GM19467 (cell line): Measurements from ENCODE around the gene THAP7.

Experiments used
- ATAC-seq: cut with Tn5 transposase; IDR thresholded peaks from one replicate; pipeline ENCODE4 v1.9.1; 2021; ENCODE audit warnings: mild to moderate bottlenecking, moderate library complexity; ENCODE audit not compliant: unreplicated experiment

THAP7 gene

DNA sequence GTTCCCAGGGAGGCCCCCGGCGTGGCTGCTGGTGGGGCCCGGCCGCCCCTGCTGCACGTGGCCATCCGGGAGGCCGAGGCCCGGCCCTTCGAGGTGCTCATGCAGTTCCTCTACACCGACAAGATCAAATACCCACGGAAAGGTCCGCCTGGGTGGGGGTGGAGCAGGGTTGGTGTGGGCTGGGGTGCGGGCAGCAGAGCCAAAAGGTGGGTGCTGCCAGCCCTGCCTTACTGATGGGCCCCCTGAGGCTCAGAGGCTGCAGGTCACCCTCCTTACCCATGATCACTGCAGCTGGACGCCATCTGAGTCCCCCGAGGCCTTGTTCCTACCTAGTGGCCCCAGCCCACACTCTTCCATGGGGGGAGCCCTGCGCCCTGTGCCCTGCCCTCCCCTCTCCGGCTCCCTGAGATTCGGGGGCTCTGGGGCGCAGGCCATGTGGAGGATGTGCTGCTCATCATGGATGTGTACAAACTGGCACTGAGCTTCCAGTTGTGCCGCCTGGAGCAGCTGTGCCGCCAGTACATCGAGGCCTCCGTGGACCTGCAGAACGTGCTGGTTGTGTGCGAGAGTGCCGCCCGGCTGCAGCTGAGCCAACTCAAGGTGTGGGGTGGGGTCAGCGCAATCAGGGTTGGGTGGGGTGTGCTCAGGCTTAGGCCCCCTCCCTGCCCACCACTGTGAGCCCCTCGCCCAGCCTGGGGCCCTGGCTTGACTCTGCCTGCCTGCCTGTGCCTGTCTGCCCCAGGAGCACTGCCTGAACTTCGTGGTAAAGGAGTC, 7.6 kb downstream of the THAP7 start:
- no peak for ATAC-seq

DNA sequence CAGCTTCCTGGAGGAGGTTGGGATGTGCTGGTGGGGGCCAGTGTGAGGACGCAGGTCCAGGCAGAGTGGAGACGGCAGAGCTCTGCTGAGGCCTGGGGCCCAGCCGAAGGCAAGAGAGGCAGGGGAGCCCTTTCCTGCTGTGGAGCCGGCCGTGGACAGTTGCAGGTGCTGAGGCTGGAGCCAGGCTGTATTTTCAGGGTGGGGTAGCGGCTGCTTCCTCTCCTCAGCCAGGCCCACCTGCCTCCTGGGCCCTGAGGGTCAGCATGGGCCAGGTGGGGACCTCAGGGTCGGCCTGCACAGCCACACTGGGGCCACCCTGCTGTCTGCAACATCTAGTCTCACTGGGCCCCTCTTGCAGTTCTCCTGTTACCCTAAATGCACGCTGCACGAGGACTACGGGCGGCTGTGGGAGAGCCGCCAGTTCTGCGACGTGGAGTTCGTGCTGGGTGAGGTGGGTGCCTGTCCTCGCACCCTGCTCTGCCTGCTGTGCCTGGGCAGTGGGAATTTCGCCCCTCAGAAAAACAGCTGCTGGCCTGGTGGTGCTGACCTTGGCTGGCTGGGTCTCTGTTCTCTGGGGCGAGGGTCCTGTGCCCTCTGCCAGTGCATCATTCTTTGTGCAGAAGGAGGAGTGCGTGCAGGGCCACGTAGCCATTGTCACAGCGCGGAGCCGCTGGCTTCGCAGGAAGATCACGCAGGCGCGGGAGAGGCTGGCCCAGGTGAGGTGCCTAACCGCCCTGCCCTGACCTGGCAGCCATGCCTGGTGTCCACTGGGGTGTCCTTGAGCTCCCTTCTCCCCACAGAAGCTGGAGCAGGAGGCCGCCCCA, 8.4 kb downstream of the THAP7 start:
- no peak for ATAC-seq

DNA sequence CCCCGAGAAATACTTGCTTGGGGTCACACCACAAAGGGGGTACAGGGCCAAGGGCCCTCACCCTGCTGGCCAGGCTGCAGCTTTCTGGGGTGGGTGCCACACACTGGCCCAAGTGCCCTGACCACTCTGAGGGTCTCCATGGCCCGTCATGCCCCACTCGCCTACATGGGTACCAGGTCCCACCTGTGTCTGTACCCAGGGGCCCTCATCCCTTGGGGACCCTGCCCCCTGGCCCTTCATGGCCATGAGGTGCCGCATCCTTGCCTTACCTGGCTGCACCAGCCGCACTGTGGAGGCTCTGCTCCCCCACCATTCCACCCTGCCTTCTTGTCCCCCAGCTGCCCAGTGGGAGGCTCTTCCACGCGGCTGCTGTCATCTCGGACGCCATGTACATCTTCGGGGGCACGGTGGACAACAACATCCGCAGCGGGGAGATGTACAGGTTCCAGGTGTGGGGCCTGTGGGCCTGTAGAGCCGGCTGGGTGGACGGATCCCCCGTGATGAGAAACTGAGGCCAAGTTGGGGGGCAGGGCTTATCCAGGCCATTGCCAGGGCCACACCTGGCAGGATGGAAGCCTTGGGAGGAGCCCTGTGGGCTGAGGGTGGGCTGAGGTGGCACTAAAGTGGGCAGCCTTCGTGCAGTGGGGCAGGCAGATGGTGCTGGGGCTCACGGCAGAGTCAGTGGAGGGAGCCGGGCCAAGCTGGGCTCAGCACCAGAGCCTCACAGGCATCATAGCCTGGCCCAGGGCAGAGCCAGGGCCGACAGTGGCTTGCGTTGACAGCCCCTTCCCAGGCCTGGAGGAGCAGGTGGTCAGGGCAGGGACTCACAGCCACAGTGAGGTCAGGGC, 9.2 kb downstream of the THAP7 start:
- ATAC-seq = no peak

DNA sequence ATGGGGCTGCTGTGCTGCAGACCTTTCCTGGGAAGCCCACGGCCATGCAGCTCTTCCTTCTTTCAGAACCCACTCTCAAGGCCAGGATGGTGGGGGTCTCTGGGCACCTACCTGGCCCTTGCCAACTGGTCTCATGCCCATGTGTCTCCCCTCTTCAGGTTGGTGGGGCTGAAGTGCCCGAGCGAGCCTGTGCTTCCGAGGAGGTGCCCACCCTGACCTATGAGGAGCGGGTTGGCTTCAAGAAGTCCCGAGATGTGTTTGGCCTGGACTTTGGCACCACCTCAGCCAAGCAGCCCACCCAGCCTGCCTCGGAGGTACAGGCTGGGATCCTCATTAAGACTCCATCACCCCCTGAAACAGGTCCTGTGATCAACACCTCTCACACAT, 9.9 kb downstream of the THAP7 start:
- ATAC-seq = no peak

DNA sequence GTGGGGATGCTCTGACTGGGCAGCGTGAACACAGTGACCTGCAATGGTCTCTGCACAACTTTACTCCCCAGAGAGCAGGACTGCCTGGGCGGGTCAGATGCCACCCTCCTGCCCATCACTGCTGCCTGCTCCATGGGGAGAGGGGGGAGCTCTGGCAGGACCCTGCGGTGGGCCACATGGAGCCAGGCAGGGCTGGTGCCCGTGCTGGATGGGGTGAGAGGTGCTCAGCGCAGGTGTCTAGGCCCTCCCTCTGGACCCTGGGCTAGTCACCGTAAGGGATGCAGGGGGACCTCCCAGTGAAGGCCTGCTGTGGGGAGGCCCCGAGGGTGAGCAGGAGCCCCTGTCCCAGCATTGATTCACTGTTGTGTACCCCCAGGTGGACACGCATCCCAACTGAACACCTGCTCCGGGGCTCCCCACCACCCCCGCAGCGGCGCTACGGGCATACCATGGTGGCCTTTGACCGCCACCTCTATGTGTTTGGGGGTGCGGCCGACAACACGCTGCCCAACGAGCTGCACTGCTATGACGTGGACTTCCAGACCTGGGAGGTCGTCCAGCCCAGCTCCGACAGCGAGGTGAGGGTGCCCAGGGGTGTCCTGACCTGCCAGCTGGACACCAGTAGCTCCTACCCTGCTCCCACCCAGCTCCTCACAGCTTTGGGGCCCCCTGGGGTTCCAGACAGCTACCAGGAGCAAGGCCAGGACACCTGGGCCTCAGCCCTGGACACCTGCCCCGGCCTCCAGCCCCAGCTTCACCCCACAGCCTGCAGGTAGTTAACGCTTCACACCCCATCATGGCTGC, 10.5 kb downstream of the THAP7 start:
- no peak for ATAC-seq

DNA sequence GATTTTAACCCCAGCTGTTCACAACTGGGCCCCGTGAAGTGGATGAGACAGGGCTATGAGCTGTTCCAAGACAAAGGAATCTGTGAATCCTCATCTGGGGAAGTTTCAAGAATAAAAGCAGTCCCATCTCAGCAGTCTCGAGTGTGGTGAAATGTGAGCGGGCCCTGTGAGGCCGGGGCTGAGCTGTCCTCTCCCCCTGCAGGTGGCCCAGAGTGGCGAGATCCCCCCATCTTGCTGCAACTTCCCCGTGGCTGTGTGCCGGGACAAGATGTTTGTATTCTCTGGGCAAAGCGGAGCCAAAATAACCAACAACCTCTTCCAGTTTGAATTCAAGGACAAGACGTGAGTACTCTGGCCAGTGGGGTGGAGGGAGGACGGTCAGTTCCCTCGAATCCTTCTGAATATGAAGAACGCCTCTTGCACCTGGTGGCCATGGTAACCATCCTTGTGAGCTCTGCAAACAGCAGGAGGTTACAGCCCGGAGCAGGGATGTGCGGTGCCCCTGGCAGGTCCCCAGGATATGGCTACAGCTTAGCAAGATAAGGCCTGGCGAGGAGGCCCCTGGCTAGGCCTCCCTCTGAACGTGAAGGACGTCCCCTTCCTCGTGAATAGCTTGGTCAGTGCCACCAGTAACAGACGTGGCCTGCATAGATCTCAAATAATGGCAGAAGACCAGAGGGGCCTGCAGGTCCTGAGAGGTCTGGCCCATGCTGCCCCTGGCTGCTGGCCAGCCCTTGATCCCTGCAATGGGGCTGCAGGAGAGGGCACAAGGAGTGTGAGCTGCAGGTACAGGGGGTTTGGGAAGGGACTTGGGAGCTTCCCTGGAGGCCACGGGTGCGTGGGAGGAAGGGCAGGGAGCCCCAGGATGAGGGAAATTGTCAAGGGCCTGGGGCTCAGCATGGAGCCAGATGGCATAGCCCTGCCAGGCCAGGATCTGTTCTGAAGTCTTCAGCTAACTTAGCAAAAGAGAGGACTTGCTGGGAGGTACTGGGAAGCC, 11.4 kb downstream of the THAP7 start:
- ATAC-seq = no peak

DNA sequence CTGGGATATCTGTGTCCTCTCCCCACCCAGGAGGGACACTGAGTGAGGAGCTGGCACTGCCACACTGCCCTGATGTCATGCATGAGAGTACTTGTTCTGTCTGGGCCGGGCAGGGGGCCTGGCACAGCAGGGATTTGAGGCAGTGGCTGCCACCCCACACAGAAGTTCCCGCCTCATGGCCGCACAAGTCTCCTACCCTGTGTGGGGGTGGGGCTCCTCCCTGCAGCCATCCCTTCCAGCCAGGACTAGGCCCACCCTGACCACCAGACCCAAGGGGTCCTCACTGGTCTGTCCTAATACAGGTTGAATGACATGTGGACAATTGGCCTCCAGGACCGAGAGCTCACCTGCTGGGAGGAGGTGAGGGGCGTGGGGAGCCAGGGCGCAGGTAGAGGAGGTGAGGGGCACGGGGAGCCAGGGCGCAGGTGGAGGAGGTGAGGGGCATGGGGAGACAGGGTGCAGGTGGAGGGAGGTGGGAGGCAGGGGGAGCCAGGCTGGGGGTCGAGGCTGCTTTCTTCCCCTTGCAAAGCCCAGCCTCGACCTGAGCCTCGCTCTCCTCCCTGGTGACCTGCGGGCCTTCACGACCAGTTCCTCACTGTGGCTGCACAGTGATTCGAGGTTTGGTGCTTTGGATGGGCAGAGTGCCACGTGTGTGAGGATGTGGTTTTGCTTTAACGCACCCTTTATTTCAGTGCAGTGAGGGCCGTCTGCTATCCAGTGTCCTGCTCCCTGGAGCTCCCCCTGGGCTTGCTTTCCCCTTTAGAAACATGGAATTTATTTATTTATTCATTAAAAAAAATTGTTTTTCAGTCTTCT, 12.4 kb downstream of the THAP7 start:
- ATAC-seq = no peak

DNA sequence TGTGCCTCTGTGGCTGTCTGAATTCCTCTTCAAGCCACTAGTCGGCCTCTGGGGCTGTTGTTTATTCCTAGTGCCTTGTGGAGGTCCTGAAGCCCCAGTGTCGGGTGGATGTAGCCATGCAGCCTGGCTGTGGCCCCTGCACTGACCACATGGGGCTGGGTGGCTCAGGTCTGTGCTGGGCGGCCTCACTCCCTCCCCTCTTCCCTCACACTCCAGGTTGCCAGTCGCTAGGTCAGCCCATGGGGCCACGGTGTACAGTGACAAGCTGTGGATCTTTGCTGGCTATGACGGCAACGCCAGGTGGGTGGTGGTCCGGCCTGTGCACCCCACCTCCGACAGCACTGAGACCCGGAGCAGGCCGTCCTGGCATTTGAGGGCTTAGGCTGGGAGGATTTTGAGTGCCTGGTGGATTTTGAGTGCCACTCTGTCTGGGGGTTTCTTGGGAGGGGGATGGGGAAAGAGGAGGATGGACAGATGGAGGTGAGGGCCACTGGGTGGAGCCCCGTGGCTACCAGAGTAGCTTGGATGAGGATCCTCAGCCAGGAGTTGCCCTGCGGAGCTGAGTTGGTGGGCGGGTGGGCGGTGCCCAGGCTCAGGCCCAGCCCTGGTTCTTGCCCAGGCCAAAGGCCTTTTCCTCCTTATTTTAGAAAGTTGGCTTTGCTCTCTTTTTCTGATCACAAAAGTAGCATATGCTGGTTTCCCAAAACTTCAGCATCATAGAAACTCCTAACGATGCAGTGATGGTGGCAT, 13.2 kb downstream of the THAP7 start:
- ATAC-seq = no peak

DNA sequence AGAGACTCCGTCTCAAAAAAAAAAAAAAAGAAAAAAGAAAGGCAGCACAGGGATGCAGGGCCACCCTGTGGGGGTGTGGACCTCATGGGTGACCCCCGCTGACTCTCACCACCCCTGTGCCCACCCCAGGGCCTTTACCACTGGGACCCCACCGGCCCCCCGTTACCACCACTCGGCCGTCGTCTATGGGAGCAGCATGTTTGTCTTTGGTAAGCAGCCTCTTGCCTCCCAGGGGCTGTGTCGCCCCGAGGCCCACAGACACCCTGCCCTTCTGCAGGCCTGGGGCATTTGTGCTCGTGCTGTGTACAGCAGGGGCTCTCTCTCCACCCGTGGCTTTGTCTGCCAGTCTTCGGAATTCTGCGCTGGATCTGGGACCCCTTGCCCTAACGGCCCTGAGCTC, 14.5 kb downstream of the THAP7 start:
- ATAC-seq = no peak

DNA sequence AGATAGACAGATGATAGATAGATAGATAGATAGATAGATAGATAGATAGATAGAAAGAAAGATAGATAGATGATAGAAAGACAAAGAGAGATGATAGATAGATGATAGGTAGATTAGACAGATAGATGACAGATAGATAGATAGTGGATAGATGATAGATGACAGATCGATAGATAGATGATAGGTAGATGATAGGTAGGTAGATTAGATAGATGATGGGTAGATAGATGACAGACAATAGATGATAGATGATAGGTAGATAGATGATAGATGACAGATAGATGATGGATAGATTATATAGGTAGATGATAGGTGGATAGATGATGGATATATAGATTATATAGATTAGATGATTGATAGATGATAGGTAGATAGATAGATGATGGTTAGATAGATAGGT, 15.6 kb downstream of the THAP7 start:
- no peak for ATAC-seq

DNA sequence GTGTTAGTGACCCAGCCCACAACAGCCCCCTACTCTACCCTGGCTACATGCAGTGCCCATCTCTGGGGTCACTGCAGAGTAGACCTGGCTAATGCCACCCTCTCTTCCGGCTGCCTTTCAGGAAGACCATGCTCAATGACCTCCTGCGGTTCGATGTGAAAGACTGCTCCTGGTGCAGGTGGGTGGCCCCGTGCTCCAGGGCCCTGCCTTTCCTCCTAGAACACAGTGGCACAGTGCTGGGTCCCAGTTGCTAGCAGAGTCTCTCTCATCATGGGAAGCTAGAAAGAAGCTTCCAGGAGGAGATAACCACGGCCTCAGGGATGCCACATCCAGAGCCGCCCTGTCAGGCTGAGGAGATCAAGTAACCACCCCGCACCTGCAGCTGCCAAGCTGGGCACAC, 16.2 kb downstream of the THAP7 start:
- no peak for ATAC-seq

DNA sequence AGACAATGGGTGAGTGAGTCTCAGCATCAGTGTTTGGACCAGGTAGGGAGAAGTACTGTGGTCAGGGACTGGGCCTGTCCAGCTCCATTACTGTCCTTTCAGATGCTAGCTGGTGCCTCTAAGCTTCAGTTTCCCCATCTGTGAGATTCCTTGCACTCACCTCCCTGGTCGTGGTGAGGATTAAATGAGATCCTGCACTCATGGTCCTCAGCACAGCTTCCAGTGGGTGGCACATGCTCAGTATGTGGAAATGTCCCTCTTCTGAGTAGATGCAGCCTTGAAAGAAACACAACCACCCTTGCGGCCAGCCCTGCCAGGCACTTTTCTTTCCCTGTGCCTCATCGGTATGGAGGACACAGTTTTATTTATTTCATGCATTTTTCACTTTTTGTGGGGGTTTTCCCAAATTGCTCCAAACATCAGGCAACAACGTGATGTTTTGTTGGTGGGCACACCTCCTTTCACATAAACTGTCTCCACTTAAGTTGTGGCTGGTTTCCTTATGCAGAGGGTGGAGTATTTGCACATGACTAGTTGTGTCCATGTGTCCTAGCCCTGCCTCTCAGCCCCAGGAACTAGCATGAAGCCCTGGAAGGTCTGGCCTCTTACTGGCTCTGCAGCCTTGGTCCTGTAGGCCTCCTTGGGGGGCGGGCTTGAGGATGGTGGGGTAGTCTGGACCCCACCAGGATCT, 18.7 kb downstream of the THAP7 start:
- no peak for ATAC-seq

DNA sequence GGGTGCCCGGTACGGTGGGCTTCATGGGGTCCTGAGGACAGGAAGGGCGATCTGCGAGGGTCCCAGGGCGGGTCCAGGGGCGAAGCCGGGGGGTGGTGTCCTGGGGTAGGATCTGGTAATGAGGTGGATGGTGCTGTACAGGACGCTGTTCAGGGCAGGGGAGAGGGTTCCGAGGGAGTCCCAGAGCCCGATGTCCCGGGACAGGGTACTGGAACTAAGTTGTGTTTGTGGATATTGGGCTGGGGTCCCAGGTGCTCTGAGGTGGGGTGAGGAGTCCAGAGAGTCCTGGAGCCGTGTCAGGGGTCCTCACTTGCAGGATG, 19.4 kb downstream of the THAP7 start:
- peak; percentile 5 for ATAC-seq

DNA sequence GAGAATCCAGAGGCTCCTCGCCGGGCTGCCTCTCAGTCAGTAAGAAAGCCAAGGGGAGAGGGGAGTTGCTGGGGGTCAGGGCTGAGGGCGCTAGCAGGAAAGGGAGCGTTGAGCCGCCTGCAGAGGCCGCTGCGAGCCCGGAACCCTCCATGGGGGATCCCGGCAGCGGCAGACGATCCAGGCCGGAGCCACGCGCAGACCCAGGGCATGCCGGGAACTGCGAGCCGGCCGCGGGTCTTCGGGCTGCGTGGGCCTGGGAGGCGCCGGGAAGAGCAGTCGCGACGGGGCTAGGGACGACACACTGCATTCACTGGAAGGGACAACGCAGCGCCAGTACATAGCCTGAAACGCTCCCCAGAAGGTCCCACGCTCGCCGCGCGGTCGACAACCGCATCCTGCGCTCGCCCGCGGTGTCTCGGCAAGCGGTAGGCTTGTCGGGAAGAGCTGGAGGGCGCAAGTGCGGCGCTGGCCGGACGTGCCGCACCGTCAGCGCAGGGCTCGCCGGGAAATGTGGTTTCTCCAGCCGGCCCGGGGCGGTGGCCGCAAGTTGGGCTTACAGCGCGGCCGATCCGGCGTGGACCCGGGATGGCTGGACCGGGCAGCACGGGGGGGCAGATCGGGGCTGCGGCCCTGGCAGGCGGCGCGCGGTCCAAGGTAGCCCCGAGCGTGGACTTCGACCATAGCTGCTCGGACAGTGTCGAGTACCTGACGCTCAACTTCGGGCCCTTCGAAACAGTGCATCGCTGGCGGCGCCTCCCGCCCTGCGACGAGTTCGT, 19.9 kb downstream of the THAP7 start, which contains the start of gene LZTR1:
Gene LZTR1, plus strand, starts transcription at position 511 of the 776 bp plus-strand sequence. Its CDS starts 75 bp downstream, at position 586.
- peak; percentile 77 for ATAC-seq

DNA sequence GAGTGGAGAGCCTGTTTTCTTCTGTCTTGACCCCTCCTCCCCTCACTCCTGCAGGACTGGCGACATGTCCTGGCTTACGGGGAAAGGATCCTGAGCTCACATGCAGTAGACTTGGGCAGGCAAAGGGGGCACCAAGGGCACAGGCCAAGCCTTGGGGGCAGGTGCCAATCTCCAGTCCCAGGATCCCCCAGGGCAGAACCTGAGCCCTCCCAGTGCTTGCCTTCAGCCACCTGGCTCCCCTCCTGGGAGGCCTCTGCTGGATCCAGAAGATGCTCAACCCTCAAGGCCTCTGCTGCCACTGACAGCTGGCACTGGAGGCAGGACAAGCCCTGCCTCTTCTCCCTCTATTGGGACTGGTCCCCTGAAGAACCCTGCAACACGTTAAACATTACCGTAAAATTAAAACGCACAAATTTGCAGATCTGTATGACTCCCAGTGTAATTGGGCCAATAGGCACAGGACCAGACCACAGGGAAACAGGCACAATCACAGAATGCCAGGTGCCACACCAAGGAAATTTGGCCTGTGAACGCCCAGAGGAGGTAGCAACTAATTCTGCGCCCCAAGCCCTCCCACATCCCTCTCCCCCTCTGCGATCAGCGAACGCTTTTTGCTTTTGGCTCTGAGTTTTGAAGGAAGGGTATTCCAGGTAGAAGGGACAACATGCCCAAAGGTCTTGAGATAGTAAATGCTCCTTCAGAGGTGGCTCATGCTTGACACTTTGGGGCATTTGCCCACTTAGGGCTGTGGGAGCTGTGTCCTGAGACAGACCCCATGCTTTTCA, 20.8 kb downstream of the THAP7 start:
- ATAC-seq = no peak

DNA sequence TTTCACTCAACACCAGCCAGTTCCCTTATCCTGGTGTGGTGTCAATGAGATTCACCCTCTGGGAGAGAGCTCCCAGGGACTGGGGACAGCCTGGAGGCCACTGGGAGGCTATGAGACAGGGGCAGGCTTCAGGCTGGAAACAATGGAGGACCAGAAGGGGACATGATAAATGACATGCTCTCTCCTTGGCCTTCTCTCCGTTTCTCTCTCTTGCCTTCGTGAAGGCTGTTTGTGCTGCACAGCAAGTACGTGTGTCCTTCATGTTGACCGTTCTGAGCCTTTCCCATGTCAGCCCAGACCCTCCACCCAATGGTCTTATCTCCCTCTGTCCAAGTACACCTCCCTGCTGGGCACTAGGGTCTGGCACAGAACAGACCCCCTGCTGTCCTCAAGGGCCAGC, 21.4 kb downstream of the THAP7 start:
- ATAC-seq = no peak
